MM.1S (cell line): Measurements from ENCODE around the gene XRCC5.

Source experiments
- DNase-seq: peaks from one replicate; pipeline ENCODE4 v3.0.0-alpha.2; 2015
- H2AFZ ChIP-seq: fragments of 300-600 bp; sonication (generic); 2 replicates; pipeline ENCODE4 v1.6.0; 2016; ENCODE audit warnings: antibody characterized with exemption, low read length
- H3F3A ChIP-seq: fragments of 300-600 bp; sonication (generic); 2 replicates; pipeline ENCODE4 v1.6.1; 2016; ENCODE audit warnings: mild to moderate bottlenecking, antibody characterized with exemption, low read length, moderate library complexity, mixed read lengths; ENCODE audit not compliant: insufficient read depth
- H3K27ac ChIP-seq: fragments of 300-600 bp; sonication (generic); 2 replicates; pipeline ENCODE4 v1.5.1; 2016; ENCODE audit warnings: mild to moderate bottlenecking, low read length
- H3K27me3 ChIP-seq: fragments of 300-600 bp; sonication (generic); replicated peaks from 2 replicates; pipeline ENCODE4 v1.6.0; 2016; ENCODE audit warnings: low read length; ENCODE audit not compliant: insufficient read depth
- H3K36me3 ChIP-seq: fragments of 300-600 bp; sonication (generic); replicated peaks from 2 replicates; pipeline ENCODE4 v1.6.1; 2016; ENCODE audit warnings: mild to moderate bottlenecking, low read length, mixed read lengths; ENCODE audit not compliant: insufficient read depth
- H3K4me1 ChIP-seq: fragments of 300-600 bp; sonication (generic); 2 replicates; pipeline ENCODE4 v1.6.1; 2016; ENCODE audit warnings: low read length, mixed read lengths
- H3K4me2 ChIP-seq: fragments of 300-600 bp; sonication (generic); 2 replicates; pipeline ENCODE4 v1.6.0; 2016; ENCODE audit warnings: low read depth, low read length
- H3K4me3 ChIP-seq: fragments of 300-600 bp; sonication (generic); 2 replicates; pipeline ENCODE4 v1.5.1; 2016; ENCODE audit warnings: low read length, mixed read lengths
- H3K79me2 ChIP-seq: fragments of 300-600 bp; sonication (generic); 2 replicates; pipeline ENCODE4 v1.6.1; 2016; ENCODE audit warnings: mixed run types, low read length, mixed read lengths
- H3K9ac ChIP-seq: fragments of 300-600 bp; sonication (generic); 2 replicates; pipeline ENCODE4 v1.6.1; 2016; ENCODE audit warnings: low read length, mixed read lengths
- H3K9me2 ChIP-seq: fragments of 300-600 bp; sonication (generic); replicated peaks from 2 replicates; pipeline ENCODE4 v1.6.1; 2016; ENCODE audit warnings: mild to moderate bottlenecking, low read length, mixed read lengths; ENCODE audit not compliant: insufficient read depth
- H3K9me3 ChIP-seq: fragments of 300-600 bp; sonication (generic); replicated peaks from 2 replicates; pipeline ENCODE4 v1.6.1; 2016; ENCODE audit warnings: mild to moderate bottlenecking, low read length, mixed read lengths; ENCODE audit not compliant: insufficient read depth
- H4K20me1 ChIP-seq: fragments of 300-600 bp; sonication (generic); 2 replicates; pipeline ENCODE4 v1.6.1; 2016; ENCODE audit warnings: mild to moderate bottlenecking, low read length, moderate library complexity, mixed read lengths; ENCODE audit not compliant: insufficient read depth
- CTCF ChIP-seq: fragments of 300-600 bp; sonication (generic); IDR thresholded peaks from 2 replicates; pipeline ENCODE4 v1.5.1; 2016; ENCODE audit warnings: antibody characterized with exemption, low read length, mixed read lengths
- EZH2 ChIP-seq: fragments of 300-600 bp; sonication (generic); optimal IDR thresholded peaks from 2 replicates; pipeline ENCODE3; 2017; ENCODE audit warnings: low read depth, mild to moderate bottlenecking, antibody characterized with exemption, low read length, mixed read lengths
- EZH2phosphoT487 ChIP-seq: fragments of 300-600 bp; sonication (generic); IDR thresholded peaks from 2 replicates; pipeline ENCODE4 v1.6.1; 2018; ENCODE audit warnings: antibody characterized with exemption, low read length

Gene XRCC5

DNA sequence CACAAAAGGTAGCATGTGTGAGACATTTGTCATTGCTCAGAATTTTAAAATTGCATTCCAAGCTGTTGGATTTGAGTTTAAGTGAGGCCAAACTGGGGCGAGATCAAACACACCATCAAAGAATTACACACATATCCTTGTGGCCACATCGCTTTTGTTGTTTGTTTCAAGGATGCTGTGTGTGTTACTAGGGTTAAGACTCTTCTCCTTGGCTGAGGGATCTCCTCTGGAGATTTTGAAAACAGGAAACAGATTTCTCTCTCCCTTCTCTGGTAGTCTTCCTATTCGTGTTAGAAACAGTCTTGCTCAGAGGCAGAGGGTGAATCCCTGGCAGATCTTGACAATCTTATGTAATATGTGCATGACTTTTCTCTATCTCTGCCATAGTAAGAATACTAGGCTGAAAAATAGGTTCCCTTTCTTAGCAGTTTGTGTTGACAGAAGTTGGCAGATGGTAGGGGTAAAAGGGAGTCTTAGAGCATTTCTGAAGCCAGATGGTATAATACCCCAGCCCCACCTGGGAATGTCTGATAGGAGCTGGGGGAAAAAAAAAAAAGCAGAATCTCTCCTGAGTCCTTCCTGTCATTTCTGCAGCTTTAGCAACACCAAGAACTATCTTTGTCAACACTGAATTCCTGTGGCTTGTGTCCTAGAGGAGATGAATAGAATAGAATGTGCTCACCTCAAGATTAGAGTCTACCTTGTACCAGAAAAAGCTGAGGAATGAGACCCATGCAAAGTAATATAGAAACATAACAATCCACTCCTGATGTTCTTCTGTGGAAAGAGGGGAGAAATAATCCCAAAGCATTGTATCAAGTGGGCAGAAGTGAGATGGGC, 101.8 kb downstream of the XRCC5 start:
- Histone ChIP-seq H3K4me1 (peaks cover 36% of the 10 kb centered on the region), H3K27ac (peak overlapping the region; percentile 9; the same call in 1 of the 2 replicates), H4K20me1 (no peaks in the 10 kb centered on the region), H3K27me3 (no peaks in the 10 kb centered on the region), H3F3A (peaks cover 49% of the 10 kb centered on the region), H3K4me3 (no peak overlapping the region), H3K9ac (no peak overlapping the region), H3K79me2 (peaks cover 35% of the 10 kb centered on the region), H3K9me3 (no peaks in the 10 kb centered on the region), H3K9me2 (no peaks in the 10 kb centered on the region), H2AFZ (no peak overlapping the region), H3K36me3 (peaks cover 12% of the 10 kb centered on the region), H3K4me2 (no peak overlapping the region)
- no peak for TF ChIP-seq CTCF
- TF ChIP-seq EZH2: no peak
- no peak for TF ChIP-seq EZH2phosphoT487
- DNase-seq: no peak

GRCh38 chr2:216211614-216212145, 102.5 kb downstream of the XRCC5 start:
- Histone ChIP-seq H3K9me3 (no peaks in the 10 kb centered on the region), H3F3A (peaks cover 57% of the 10 kb centered on the region), H3K9ac (no peak overlapping the region), H3K27ac (no peak overlapping the region), H3K27me3 (no peaks in the 10 kb centered on the region), H3K36me3 (peaks cover 5% of the 10 kb centered on the region; the same call in 1 of the 2 replicates), H3K4me2 (no peak overlapping the region), H2AFZ (no peak overlapping the region), H4K20me1 (no peaks in the 10 kb centered on the region), H3K4me1 (peaks cover 43% of the 10 kb centered on the region), H3K4me3 (no peak overlapping the region), H3K9me2 (no peaks in the 10 kb centered on the region), H3K79me2 (peaks cover 36% of the 10 kb centered on the region)
- no peak for DNase-seq
- TF ChIP-seq EZH2phosphoT487: no peak
- no peak for TF ChIP-seq EZH2
- TF ChIP-seq CTCF: no peak

DNA sequence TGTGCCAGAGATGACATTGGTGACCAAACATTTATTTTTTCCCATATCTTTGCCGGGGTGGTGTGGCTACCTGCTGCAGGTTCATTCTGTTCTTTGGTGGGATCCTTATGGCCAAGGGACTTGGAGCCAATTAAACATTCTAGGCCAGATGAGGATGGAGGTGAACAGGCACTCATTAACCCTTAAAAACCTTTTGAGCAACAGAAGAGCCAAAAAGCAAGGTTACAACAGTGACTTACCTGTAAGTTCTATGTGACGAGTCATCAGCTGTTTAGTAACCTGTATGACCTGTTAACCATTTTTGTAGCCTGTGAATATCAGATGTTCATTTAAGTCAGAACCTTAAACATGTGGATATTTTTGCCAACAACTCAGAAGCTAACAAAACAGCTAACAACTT, 105.6 kb downstream of the XRCC5 start:
- H3K9me2 ChIP-seq: no peaks in the 10 kb centered on the region
- DNase-seq: no peak
- peaks cover 64% of the 10 kb centered on the region for H3K4me1 ChIP-seq

More for the DNA sequence above, 105.6 kb downstream of the XRCC5 start:
- peaks cover 85% of the 10 kb centered on the region for H3F3A ChIP-seq
- H3K4me2 ChIP-seq: peak overlapping the region; percentile 96
- H3K4me3 ChIP-seq: peak overlapping the region; percentile 60
- no peaks in the 10 kb centered on the region for H3K27me3 ChIP-seq
- no peak for TF ChIP-seq CTCF
- TF ChIP-seq EZH2: no peak
- no peak for TF ChIP-seq EZH2phosphoT487
- H3K79me2 ChIP-seq: peaks cover 43% of the 10 kb centered on the region
- no peaks in the 10 kb centered on the region for H3K36me3 ChIP-seq
- H4K20me1 ChIP-seq: no peaks in the 10 kb centered on the region
- H2AFZ ChIP-seq: no peak overlapping the region
- H3K9me3 ChIP-seq: no peaks in the 10 kb centered on the region
- peak overlapping the region; percentile 97; the same call in 1 of the 2 replicates for H3K27ac ChIP-seq
- peak overlapping the region; percentile 93; the same call in 1 of the 2 replicates for H3K9ac ChIP-seq
